Umbilical cord (tissue), 2 donors: Measurements from ENCODE around the gene DSCAM. TPM values are rescaled to one million over a fixed set of nuclear protein-coding genes. Genes with fewer than 3 reads are reported as not detected.

Source experiments
- DNase-seq: peaks from one replicate; pipeline ENCODE4 v3.0.0-alpha.2; 2015; ENCODE audit warnings: low spot score
- total RNA-seq: library from RNA; depleted of rRNA; stranded (reverse); fragments of >200 nt; gene quantifications from one replicate; pipeline ENCODE4 v1.2.3, GENCODE V29; 2014; ENCODE audit warnings: low replicate concordance; ENCODE audit not compliant: insufficient read depth

The DSCAM gene
- total RNA-seq, 1 donor from 2014 or later, result 0.24 TPM

DNA sequence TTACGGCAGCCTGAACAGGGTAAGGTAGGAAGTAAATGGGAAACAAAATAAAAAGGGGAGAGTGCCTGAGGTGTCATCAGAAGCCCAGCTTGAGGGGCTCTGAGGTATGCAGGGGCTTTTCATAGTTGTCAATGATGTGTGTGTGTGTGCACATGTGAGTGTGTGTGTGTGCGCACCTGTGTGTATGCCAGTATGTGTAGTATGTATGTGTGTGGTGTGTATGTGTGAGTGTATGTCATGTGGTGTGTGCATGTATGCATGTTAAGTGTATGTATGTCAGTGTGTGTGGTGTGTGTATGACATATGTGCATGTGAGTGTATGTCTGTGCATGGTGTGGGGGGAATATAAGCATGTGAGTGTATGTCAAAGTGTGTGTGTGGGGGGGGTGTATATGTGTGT is 184.1 kb downstream of the DSCAM start:
- DNase-seq, result no peak

DNA sequence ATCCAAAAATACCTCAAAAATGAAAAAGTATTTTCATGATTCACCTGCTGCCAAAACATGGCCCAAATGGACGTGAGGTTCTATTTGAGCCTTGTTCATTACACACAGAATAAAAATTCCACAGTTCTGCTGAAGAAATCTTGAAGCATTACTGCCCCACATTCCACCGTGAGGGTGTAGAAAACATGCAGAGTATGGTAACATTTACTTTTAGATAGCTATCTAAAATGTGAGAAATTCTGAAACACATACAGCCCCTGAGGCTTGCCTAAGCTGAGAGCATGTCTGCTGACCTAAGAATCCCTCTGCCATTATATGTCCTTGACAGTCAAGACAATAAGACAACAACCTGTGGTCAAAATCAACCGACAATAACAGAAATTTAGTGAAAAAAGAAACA is 186.5 kb downstream of the DSCAM start:
- peak; percentile 23 for DNase-seq

DNA sequence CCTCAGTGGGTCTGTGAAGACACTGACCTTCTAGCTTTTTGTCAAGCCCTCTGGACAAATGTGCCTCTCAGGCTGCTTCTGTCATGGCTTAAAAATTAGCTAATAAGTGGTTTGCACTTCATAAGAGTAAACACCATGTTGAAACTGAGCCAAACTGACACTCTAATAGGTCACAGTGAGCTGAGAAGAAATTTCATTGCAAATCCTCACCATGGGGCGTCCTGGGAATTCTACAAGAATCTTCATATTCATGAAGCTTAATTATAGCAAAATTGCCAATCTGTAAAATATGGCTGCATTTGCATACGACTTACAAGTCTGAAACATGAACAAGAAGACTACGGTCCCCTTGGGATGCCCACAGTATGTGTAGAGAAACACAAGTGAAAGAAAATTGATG is 188.6 kb downstream of the DSCAM start:
- no peak for DNase-seq

DNA sequence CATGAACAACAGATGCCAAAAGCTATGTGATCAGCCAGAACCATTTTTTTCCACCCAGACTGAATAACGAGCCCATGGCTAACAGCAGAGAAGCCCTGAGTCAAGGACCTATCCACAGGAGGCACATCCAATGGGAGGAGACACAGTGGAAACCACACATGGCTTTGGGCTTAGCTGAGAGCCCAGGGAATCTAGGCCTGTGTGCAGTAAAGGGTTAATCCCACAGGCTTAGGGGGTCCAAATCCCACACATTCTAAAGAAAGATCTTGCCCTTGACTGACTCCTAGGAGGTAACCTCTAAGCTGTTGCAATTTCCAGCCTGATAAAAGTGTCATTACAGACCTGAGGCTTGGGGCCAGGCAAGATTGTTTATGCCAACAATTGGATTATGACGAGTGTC is 194.5 kb downstream of the DSCAM start:
- no peak for DNase-seq

DNA sequence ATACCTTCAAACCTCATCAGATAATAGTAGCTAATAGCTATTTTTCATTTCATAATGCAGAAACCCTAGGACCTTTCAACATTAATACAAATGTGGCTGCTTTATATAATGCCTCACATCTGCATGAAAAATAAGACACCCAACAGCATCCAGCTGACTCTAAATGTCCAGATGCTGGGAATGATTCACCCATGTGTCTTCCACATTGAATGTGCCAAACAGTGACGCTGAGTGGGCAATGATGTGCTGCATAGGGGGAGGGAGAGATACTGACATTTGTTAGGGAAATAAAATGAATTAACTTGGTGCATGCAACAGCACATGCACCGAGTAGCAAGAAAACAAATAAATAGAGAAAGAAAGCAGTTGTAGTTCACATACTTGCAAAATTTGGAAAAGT is 199.3 kb downstream of the DSCAM start:
- DNase-seq, result peak; percentile 63

DNA sequence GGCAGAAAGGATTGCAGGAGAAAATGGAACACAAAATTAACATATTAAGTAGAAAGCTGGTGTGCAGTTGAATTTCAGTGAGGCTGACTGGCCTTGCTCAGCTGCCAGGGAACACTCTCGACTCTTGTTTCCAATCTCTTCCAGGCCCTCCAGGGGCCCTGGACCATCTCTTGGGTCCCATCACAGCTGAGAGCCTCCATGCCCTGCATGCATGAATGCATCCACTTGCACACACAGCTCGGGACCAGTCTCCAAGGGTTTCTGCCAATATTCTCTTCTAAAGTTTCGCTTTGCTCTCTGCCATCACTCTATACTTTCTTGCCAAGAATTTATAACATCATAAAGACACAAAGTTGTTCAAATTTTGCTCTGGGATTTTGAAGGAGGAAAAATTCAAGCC is 200.3 kb downstream of the DSCAM start:
- no peak for DNase-seq

DNA sequence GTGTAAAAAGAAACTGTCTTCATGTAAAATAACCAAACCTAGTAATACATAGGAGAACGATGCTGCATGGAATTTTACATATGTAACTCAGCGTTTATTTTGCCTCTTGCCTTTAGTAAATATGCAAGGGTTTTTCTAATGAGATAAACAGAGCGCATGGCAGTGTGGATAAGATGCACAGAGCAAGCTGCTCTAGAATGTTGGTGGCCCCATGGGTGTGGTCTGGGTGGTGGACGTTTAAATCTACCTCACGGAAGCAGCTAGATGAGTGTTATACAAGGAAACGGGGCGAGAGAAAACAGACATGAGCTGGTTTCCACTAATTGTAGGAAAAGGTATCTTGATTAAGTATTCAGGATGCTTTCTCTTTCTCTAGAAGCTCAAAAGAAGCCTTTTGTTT is 205.9 kb downstream of the DSCAM start:
- no peak for DNase-seq

DNA sequence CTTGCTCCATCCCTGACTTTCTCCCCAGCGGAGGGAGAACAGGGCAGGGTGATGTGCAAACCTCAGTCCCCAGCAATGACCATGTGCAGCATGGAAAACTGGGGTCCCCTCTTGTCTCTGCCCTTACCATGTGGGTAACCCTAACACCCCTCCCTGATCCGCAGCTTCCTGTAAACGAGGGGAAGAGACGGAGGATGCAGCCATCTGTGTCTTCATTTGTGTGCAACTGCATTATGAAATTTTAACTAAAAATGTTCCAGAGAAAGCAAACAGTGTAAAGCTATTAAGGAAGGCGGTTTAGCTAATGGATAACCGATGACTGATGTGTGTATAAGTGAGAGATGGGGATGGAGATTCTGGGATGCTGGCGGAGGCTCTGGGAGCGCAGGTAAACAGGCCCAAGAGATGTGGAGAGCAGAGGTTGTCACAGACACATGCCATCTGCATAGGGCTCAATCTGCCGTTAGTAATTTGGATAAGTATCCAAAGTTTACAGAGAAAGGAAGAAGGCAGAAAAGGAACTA is 206.6 kb downstream of the DSCAM start:
- no peak for DNase-seq

DNA sequence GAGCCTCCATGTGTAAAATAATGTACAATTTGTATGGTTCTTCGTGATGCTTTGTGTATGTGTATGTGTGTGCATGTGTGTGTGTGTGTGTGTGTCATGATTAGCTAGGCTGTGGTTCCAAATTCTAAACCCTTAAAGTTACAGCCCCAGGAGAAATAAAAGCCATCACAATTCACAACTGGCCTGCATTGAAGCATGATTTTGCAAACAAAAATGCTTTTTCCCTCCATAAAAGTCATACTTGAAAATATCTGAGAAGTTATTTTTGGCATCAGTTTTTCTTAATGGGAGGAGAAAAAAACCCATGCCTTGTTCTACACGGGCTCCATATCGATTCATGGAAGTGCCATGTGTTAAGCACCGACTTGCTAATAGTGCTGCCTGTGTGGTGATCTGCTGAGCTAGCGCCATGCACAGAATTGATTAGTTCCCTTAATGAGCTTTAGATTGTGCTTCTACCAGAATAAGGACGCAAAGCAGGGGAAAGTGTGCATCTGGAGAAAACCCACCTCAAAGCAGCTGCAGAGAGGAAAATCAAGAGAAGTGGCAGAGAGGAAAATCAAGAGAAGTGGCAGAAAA is 207.3 kb downstream of the DSCAM start:
- peak; percentile 30 for DNase-seq

DNA sequence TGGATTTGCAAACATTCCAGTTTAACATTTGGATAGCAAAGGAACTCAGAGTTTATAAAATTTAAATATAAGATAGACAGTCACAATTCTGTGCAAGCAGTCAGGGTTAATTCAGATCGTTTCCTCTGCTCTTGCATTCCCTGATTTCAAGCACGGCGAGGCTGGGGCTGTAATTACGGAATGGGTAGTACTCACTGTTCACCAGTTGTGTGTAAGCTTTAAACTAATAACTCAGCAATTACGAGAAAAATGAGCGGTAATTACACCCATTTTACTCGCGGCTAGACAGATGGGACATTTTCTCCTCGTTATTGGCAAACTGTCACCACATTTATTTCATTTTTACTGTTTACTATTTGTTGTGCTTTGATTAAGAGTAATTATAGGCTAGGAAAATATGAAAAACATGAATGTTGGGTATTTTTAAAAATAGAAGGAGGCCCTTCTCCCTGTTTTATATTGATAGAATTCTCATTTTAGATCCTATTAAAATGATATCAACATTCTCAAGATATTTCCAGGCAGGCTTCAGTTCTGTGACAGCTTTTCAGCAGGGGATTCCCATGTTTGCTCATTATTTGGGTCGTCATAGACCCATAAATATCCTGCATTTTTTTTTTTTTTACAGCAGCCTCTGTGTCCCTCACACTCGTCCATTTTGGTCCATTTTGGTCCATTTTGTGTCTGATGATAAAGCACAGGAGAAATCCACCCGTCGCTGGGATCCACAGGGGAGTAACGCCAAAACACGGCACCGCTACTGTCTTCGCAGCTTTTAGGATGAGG is 208.3 kb downstream of the DSCAM start:
- no peak for DNase-seq

DNA sequence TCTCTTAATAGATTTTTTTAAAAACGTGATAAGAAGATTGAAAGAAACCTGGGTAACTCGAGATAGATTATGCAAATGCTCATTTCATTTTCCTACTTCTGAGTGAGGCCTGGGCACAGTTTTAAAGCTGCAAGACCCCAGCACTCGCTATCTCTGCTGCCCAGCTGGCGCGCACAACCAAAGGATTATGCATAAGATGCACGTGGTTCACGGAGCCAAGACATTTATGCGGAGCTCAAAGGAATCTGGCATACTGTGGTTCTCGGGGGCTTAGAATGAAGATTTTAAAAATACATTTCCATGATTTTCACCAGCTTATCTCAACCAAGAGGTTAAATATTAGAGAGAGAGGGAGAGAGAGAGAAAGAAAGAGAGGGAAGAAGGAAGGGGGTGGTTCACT is 210.9 kb downstream of the DSCAM start:
- peak; percentile 87 for DNase-seq

DNA sequence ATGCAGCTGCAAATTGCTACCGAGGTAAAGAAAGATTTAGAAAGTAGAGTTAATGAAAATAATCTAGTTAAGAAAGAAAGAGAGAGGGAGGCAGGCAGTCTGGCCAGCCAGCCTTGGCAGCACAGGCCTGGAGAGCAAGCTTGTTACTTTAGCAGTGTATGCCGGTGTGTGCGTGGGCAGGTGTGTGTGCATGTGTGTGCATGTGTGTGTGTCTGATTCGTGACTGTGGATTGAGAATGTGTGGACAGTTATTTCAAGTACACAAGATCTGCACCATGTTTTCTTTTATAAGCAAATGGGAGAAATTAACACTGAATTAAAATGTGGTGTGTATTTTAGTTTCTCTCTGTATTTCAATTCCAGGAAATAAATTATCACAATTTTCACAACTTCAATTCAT is 211.6 kb downstream of the DSCAM start:
- peak; percentile 15 for DNase-seq

DNA sequence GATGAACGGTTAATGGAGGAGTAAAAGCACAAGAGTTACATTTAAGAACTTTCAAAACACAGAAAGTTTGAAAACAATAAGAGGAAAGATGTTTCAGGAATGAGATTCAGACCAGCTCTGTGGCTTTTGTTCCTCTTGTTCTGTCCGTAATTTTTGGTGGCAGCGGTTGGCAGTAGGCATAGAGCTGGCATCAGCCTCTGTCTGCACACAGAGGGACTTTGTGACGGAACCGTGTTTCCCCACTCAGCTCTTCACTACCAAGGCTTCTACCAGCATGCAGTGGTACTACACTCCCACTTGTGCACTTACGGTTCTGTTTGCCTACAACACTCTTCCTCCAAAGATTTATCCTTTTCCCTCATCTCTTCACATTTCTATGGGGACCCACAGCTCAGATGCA is 212.8 kb downstream of the DSCAM start:
- no peak for DNase-seq

DNA sequence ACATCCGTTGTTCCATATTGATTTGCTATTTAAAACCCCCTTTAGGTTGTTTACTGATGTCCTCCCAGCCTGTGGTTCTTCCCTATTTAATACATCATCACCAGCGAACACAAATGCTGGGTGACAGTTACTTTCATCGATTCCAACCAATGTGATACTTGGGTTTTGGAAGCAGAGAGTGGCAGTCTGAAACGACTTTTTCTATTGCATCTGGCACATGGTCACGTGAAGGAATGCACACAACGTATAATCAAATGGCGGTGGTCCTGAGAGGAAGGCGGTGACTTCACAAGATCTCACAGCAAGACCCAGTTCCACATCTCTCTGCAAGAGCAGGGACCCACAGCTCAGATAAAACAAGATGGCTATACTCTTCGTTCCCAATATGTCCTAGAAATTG is 213.9 kb downstream of the DSCAM start:
- DNase-seq, result no peak

DNA sequence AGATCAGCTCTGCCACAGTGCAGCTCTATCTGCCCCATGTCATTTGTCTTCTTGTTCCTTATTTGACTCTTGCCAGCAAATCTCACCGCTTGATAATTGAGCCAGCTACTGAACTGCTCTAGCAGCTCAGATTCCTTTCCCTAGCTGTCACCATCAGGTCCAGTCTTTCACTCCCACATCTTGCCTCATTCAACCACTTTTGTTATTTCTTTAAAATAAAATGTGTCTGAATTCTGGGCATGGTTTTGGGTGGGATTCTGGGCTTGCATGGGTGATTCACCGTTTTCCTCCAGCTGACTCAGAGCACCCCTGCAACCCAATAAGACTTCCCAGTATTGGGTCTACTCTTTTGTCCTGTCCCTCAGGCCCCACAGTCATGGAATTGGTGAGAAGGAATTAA is 215.7 kb downstream of the DSCAM start:
- no peak for DNase-seq

DNA sequence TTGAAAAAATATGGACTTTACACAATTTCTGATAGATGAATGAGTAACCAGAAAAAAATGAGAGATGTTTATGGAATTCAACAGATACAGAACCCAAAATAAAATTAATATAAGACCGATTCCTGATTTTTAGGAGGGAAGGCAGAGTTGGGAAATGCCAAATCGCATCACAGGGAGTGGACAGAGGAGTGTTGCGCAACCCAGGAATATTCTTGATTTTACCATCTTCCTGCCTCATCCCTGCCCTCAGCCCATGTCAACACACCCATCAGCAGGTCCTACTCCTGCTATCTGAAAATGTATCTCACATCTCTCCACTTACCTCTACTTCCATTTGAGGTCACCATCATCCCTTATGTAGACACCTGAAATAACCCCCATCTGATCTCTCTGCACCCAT is 221.0 kb downstream of the DSCAM start:
- DNase-seq, result no peak

DNA sequence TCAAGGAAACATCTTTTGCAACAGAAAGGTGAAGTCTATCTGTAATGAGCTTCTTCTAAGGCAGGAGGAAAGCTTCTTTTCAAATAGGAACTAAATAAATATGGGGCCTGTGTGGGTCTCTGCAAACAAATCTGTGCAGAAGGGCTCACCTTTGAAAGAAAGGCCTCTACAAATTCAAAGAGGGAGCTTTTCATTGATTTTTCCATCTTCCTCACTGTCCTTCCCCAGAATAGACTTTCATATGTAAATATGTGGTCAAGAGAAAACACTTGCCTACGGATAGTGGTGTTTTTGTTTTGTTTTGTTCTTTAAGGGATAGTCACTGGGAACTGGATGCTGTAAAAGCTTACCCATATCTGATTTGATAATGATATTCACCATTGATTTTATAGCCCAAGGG is 223.4 kb downstream of the DSCAM start:
- DNase-seq, result no peak

DNA sequence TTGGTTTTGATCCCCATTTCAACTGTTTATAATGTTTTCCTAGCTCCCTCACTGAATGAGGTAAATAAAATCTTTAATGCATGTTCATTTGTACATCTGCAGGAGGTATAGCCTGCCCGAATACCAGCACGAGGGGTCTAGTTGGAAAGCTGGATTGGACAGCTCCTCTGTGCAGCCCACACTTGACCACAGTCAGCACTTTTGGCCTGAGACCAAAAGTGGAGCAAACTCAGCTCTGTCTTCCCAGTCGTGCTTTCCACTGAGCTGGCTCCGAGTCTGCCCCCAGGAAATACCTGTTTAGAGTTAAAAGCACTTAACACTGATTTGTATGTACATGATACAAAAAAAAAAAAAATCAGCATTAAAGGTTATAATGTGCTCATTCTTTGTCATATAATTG is 224.4 kb downstream of the DSCAM start:
- peak; percentile 15 for DNase-seq

DNA sequence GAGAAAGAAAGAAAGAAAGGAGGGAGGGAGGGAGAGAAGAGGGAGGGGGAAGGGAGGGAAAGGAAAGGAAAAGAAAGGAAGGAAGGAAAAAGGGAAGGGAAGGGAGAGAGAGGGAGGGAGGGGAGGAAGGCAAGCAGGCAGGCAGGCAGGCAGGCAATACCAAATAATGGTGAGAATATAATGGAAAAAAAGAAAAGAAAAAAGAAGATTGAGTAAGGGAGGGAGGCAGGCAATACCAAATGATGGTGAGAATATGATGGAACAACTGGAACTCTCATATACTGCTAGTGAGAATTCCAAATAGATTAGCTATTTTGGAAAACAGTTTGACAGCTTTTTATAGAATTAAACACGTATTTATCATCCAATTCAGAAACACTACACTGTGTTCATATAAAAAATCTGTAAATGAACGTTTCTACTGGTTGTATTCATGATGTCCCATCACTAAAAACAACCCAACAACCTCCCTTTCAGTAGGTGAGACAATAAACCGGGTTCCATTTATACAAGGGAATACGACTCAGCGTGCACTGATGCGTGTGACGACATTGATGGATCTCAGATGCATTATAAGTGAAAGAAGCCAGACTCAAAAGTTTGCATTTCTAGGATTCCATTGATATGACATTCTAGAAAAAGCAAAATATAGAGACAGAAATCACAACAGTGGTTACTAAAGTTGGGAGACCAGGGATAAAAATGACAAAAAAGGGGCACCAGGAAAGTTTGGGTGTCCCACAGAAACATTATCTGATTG is 226.4 kb downstream of the DSCAM start:
- DNase-seq, result peak; percentile 20

DNA sequence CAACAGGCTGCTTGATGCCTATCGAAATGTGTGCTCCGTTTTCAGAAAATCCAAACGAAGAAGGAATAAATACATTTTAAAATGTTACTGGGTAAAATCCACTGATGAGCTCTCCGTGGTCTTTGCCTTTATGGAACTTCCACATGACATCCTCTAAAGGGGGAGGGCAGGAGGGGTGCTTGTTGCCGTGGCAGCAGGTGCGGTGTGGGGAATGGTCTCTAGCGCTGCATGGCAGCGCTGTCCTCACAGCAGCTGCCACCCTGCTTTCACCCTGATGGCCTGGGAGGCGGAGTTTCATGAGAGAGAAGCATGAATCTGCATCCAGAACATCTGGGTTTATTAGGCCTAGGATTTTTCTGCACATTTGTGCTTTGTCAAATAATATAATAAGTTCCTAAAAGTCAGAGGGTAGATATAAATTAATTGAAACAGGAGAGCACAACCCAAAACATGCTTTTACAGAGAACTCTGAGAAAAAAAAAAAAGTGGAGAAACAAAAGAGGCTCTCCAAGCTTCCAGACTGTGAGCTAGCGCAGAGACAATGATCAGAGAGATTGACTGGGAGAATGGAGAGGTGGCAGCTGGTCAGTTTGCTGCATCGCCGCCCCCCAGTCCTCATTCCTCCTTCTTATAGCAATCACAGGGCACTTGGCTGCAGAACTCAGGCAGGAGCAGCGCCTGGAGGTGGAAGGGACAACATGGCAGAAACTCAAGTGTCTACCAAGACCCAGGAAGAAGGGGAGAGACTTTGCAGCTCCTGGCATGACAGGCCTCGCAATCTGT is 228.6 kb downstream of the DSCAM start:
- no peak for DNase-seq

DNA sequence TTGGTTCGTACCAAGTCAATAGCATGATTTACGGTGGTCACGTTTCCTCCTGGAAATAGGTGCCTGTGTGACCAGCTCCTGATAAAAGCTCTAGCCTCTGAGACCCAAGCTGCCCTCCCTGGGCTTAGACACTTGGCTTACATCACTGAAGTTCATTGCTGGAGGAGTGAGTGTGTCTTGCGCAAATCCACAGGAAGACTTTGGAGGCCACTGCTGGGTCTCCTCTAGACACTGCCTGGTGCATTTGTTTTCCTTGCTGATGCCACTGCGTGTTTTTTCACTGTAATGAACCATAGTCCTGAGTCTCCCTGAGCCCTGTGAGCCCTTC is 230.6 kb downstream of the DSCAM start:
- DNase-seq, result peak; percentile 27
